GM21825 (cell line): ENCODE results near the gene ISL1.

Experiments
- ATAC-seq: cut with Tn5 transposase; IDR thresholded peaks from one replicate; pipeline ENCODE4 v1.9.1; 2021; ENCODE audit warnings: mild to moderate bottlenecking, moderate library complexity; ENCODE audit not compliant: unreplicated experiment

The ISL1 gene

GRCh38 chr5:51383131-51384121, at the start of gene ISL1:
TSS of gene ISL1 (plus strand) at chr5:51383448. CDS start at chr5:51383672, 224 bp downstream.
- ATAC-seq = no peak

DNA sequence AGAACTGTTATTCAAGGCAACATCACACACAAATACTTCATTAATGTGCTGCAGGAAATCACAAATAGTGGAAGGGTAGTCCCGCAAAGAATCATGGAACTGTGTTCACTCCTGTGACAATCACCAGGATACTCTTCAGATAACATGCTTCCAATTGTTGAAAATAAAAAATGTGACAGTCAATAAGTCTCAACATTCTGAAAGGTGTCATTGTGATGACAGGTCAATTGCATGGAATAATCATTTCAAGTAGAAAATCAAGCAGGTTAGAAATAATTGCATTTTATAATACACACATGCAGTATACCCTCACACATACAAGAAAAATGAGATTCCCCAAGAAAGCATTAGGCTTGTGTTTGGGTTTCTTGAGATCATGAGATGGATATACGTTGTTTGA, 46.4 kb upstream of the ISL1 start:
- no peak for ATAC-seq

- no peak for ATAC-seq
These were observed 38.1 kb upstream of the ISL1 start for GRCh38 chr5:51345106-51345505.

- ATAC-seq = no peak
These were observed 36.1 kb upstream of the ISL1 start for GRCh38 chr5:51347157-51347556.

GRCh38 chr5:51347704-51348103, 35.5 kb upstream of the ISL1 start:
- no peak for ATAC-seq

GRCh38 chr5:51371052-51371451, 12.2 kb upstream of the ISL1 start:
- ATAC-seq = no peak

GRCh38 chr5:51373880-51374523, 9.2 kb upstream of the ISL1 start:
- no peak for ATAC-seq

DNA sequence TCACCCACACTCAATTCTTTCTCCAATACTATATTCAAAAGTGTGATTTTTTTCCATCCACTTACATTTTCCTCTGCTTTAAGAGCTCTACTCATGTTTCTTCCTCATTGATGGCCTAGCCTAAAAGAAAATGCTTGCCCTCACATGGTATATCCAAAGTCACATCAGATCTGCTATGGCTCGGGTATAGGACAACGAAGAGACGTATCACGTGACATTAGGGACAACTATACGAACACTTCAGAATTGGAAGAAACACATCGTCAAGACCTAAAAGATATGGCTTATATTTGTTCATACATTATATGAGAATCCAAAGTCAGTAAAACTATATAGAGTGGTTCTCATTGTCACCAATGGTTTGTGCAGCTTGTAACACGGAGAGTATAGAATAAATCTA, 8.2 kb upstream of the ISL1 start:
- no peak for ATAC-seq

DNA sequence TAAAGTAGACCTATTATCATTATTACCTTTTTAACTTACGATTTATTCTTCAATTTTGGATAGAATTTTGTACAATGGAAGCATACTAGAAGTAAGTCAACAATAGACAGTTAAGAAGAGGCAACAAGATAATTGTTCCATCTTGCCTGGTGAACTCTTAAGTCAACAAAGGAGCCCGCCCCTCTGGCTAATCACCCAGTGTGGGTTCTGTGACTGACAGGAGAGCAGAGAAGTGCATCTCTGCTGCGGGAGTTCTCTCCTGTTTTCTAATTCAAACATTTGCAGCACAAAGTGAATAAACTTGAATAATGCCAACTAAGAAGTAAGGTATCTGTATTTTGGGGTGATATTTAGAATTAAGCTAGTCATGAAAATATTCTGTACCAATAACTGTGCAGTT, 6.7 kb upstream of the ISL1 start:
- no peak for ATAC-seq

DNA sequence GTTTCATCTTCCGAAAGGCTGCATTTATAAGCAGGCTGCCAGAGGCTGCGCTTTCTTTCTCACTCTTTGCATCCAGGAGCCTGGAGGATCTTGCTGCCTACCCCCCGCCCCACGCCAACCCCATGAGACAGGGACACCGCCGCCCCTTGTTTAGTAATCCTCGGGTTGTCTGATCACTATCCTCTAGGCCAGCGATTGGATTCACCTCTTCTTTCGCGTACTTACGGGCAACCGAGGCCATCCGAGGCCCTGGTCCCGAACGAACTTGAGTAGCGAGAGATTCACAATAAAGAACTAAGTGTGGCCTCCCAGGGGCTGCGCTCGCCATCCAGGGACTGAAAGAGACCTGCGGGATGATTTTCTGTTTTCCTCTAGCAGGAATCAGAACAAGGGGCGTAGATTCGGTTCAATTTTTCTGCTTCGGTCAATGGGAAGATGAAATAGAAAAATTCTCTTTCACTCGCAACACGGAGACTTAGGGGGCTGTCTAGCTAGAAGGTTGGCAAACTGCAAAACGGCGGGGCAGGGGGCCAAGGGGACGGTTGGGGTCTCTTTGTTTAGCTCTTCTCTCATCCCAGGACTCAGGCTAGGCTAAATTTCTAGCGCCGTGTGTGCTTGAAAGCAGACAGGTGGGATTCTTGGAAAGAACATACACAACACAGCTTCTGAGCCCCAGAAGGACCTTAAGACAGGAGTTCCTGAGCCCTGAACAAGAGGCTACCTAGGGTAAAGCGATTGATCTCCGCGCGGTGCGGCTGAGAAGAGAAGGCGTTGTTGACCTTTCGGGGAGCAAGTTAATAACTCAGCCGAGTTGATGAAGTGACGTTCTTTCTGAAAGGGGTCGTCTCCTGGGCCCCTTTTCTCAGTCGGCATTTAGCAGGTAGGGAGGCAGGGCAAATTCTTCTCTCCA, 5.8 kb upstream of the ISL1 start:
- ATAC-seq = no peak

DNA sequence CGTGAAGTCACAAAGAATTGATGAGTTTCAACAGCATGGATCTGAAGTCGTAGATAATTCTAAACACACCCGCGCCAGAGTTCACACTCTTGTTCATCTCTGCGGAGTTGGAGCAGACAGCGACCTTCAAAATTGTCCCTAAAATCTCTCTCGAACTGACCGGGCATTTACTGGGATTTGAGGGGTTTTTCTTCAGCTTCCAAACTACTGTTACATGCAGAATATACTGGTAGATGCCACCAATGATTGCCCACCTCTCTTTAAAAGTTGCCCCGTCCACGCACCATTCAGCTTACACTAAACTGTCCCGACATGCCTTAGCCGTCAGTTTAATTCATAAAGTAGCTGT, 5.2 kb upstream of the ISL1 start:
- no peak for ATAC-seq

GRCh38 chr5:51378448-51379330, 4.6 kb upstream of the ISL1 start:
- ATAC-seq = no peak

- no peak for ATAC-seq
These were observed 3.9 kb upstream of the ISL1 start for GRCh38 chr5:51379331-51379700.

GRCh38 chr5:51380603-51381207, 2.5 kb upstream of the ISL1 start:
- ATAC-seq = no peak

GRCh38 chr5:51381761-51382474, 1.3 kb upstream of the ISL1 start:
- no peak for ATAC-seq

- ATAC-seq = no peak
These were observed 622 bp upstream of the ISL1 start for GRCh38 chr5:51382521-51383130.

GRCh38 chr5:51384281-51384840, 1.1 kb downstream of the ISL1 start:
- ATAC-seq = no peak

DNA sequence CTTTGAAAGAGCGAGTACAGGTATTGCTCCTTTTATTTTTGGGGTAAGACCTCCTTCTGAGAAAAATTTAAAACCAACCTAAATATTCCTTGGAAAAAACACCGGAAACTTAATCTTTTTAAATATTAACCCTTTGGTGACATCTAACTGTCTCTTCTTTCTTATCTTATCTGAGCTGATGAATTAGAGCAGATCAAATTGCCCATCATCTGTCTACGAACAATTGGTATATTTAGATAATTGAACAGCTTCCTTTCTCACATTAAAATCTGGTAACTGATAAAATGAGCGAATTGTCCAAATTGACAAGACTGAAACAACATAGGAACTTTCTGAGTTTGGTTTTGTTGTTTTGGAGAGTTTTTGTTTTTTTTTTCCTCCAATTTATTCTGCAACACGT, 2.0 kb downstream of the ISL1 start:
- no peak for ATAC-seq
